ENCODE data around the gene HCRT. TPM values are rescaled to one million over a fixed set of nuclear protein-coding genes. Genes with fewer than 3 reads are reported as not detected.

The HCRT gene
- total RNA-seq = not detected
- not detected for polyA plus RNA-seq (ENCODE audit: insufficient read length in 6 of 6)
- long read RNA-seq, donor 1 = 0 reads
- long read RNA-seq, donor 2 = 0 reads
- long read RNA-seq, donor 3 = 0 reads
- long read RNA-seq, donor 4 = 0 reads
- long read RNA-seq, donor 5 = 0 reads
- long read RNA-seq, donor 6 = 0 reads
- long read RNA-seq, donor 7 = 0 reads
- long read RNA-seq, donor 8 = 0 reads
- long read RNA-seq, donor 9 = 0 reads
- long read RNA-seq, donor 10, partial matches to known transcripts = 0 of 3 reads
- long read RNA-seq, donor 10, other reads (novel, unspliced or antisense) = 3 of 3 reads
- long read RNA-seq, donor 11 = 0 reads
- long read RNA-seq, donor 12 = 0 reads

- intact Hi-C loops (cut with DNase I) = no loop called here
- Histone ChIP-seq H3K36me3 (no peaks in the 10 kb centered on the region), H3K27ac (peak within 1 kb of the TSS; percentile 69 to 87), H3K4me1 (peaks cover 13 to 69% of the 10 kb centered on the region in 2 donors), H3K27me3 (peaks cover 12 to 28% of the 10 kb centered on the region in 2 donors), H3K4me3 (peak within 1 kb of the TSS; percentile 47 to 51), H3K9me3 (no peaks in the 10 kb centered on the region)
- no peak for TF ChIP-seq CTCF (IDR thresholded peaks at IDR 0.05)
- DNase-seq = no peak
- no peak for ATAC-seq
These were observed at the start of gene HCRT for GRCh38 chr17:42184713-42185620. Gene HCRT, minus strand, starts transcription at chr17:42185452. Its CDS starts 87 bp downstream, at chr17:42185365.

- no peak overlapping the region for H3K4me3 ChIP-seq
- H3K4me1 ChIP-seq = peaks cover 0 to 11% of the 10 kb centered on the region in 2 donors
- TF ChIP-seq CTCF (IDR thresholded peaks at IDR 0.05) = no peak
- ATAC-seq (no peak), DNase-seq (no peak)
- no peak overlapping the region for H3K27ac ChIP-seq
- no peaks in the 10 kb centered on the region for H3K9me3 ChIP-seq
- peaks cover 0 to 5% of the 10 kb centered on the region in 2 donors for H3K36me3 ChIP-seq
- intact Hi-C loops (cut with DNase I) = no loop called here
- no peaks in the 10 kb centered on the region for H3K27me3 ChIP-seq
These were observed 48.7 kb upstream of the HCRT start for GRCh38 chr17:42233994-42234393.

- peaks cover 0 to 7% of the 10 kb centered on the region in 2 donors for H3K36me3 ChIP-seq
- ATAC-seq (no peak), DNase-seq (no peak)
- H3K4me3 ChIP-seq = no peak overlapping the region
- no peak for TF ChIP-seq CTCF (IDR thresholded peaks at IDR 0.05)
- peaks cover 0 to 19% of the 10 kb centered on the region in 2 donors for H3K4me1 ChIP-seq
- H3K27ac ChIP-seq = no peak overlapping the region
- intact Hi-C loops (cut with DNase I) = no loop called here
- no peaks in the 10 kb centered on the region for H3K27me3 ChIP-seq
- no peaks in the 10 kb centered on the region for H3K9me3 ChIP-seq
These were observed 47.9 kb upstream of the HCRT start for GRCh38 chr17:42233156-42233555.

- no peak for DNase-seq
- TF ChIP-seq CTCF (IDR thresholded peaks at IDR 0.05) = no peak
These were observed 45.0 kb upstream of the HCRT start for GRCh38 chr17:42230225-42230624.

More at GRCh38 chr17:42230225-42230624, 45.0 kb upstream of the HCRT start:
- peaks cover 0 to 40% of the 10 kb centered on the region in 2 donors for H3K4me1 ChIP-seq
- no peak overlapping the region for H3K27ac ChIP-seq
- intact Hi-C loops (cut with DNase I) = no loop called here
- no peak for ATAC-seq
- H3K9me3 ChIP-seq = no peaks in the 10 kb centered on the region
- H3K27me3 ChIP-seq = no peaks in the 10 kb centered on the region
- H3K36me3 ChIP-seq = peaks cover 0 to 10% of the 10 kb centered on the region in 2 donors
- no peak overlapping the region for H3K4me3 ChIP-seq
